ENCODE data around the gene SIKE1.
"Not testable (repeated sequence)": the region's sequence is repeated elsewhere in the genome, so short reads cannot be mapped to it uniquely, and the experiment has no call there.

Gene SIKE1

GRCh38 chr1:114779722-114780121 lies 763 bp downstream of the SIKE1 start:
- no peak overlapping the region for H3K27ac ChIP-seq (ENCODE audit: low read length)
- H3K36me3 ChIP-seq (ENCODE audit: control insufficient read depth, low read depth, low read length): peaks cover 25% of the 10 kb centered on the region
- no peaks in the 10 kb centered on the region for H3K9me3 ChIP-seq (ENCODE audit: control insufficient read depth, low read depth, low read length)
- H3K27me3 ChIP-seq (ENCODE audit: control insufficient read depth, insufficient read depth, low read length): peaks cover 23% of the 10 kb centered on the region
- peak overlapping the region; percentile 87 for H3K4me3 ChIP-seq (ENCODE audit: low read length)
- H3K9ac ChIP-seq (ENCODE audit: low read length): peak overlapping the region; percentile 72
- no peaks in the 10 kb centered on the region for H3K4me1 ChIP-seq (ENCODE audit: control insufficient read depth, low read depth, low read length)

GRCh38 chr1:114776726-114777125 lies 3.8 kb downstream of the SIKE1 start:
- H3K27me3 ChIP-seq (ENCODE audit: control insufficient read depth, insufficient read depth, low read length); H3K27ac ChIP-seq (ENCODE audit: low read length); H3K9ac ChIP-seq (ENCODE audit: low read length); H3K4me3 ChIP-seq (ENCODE audit: low read length); H3K9me3 ChIP-seq (ENCODE audit: control insufficient read depth, low read depth, low read length); H3K4me1 ChIP-seq (ENCODE audit: control insufficient read depth, low read depth, low read length): not testable (repeated sequence)
- H3K36me3 ChIP-seq (ENCODE audit: control insufficient read depth, low read depth, low read length): peaks cover 44% of the 10 kb centered on the region

- no peak overlapping the region for H3K4me3 ChIP-seq (ENCODE audit: low read length)
- peaks cover 25% of the 10 kb centered on the region for H3K36me3 ChIP-seq (ENCODE audit: control insufficient read depth, low read depth, low read length)
- no peak overlapping the region for H3K27ac ChIP-seq (ENCODE audit: low read length)
- H3K9ac ChIP-seq (ENCODE audit: low read length): no peak overlapping the region
- H3K27me3 ChIP-seq (ENCODE audit: control insufficient read depth, insufficient read depth, low read length): no peaks in the 10 kb centered on the region
- H3K9me3 ChIP-seq (ENCODE audit: control insufficient read depth, low read depth, low read length): no peaks in the 10 kb centered on the region
- no peaks in the 10 kb centered on the region for H3K4me1 ChIP-seq (ENCODE audit: control insufficient read depth, low read depth, low read length)
Measured at GRCh38 chr1:114771992-114772391, 8.5 kb downstream of the SIKE1 start.

GRCh38 chr1:114770989-114771388 lies 9.5 kb downstream of the SIKE1 start:
- no peaks in the 10 kb centered on the region for H3K27me3 ChIP-seq (ENCODE audit: control insufficient read depth, insufficient read depth, low read length)
- H3K36me3 ChIP-seq (ENCODE audit: control insufficient read depth, low read depth, low read length): peaks cover 23% of the 10 kb centered on the region
- no peak overlapping the region for H3K4me3 ChIP-seq (ENCODE audit: low read length)
- H3K4me1 ChIP-seq (ENCODE audit: control insufficient read depth, low read depth, low read length): no peaks in the 10 kb centered on the region
- H3K9ac ChIP-seq (ENCODE audit: low read length): no peak overlapping the region
- H3K9me3 ChIP-seq (ENCODE audit: control insufficient read depth, low read depth, low read length): no peaks in the 10 kb centered on the region
- no peak overlapping the region for H3K27ac ChIP-seq (ENCODE audit: low read length)

- Histone ChIP-seq H3K4me3 (ENCODE audit: low read length) (no peak overlapping the region), H3K27me3 (ENCODE audit: control insufficient read depth, insufficient read depth, low read length) (no peaks in the 10 kb centered on the region), H3K36me3 (ENCODE audit: control insufficient read depth, low read depth, low read length) (no peaks in the 10 kb centered on the region), H3K27ac (ENCODE audit: low read length) (no peak overlapping the region), H3K9ac (ENCODE audit: low read length) (no peak overlapping the region), H3K9me3 (ENCODE audit: control insufficient read depth, low read depth, low read length) (no peaks in the 10 kb centered on the region), H3K4me1 (ENCODE audit: control insufficient read depth, low read depth, low read length) (no peaks in the 10 kb centered on the region)
Measured at GRCh38 chr1:114764689-114765088, 15.8 kb downstream of the SIKE1 start.

GRCh38 chr1:114758256-114758832 lies 22.1 kb downstream of the SIKE1 start:
- Histone ChIP-seq H3K4me1 (ENCODE audit: control insufficient read depth, low read depth, low read length) (peaks cover 28% of the 10 kb centered on the region), H3K27me3 (ENCODE audit: control insufficient read depth, insufficient read depth, low read length) (no peaks in the 10 kb centered on the region), H3K27ac (ENCODE audit: low read length) (peak overlapping the region; percentile 44), H3K9ac (ENCODE audit: low read length) (peak overlapping the region; percentile 100), H3K4me3 (ENCODE audit: low read length) (peak overlapping the region; percentile 100), H3K36me3 (ENCODE audit: control insufficient read depth, low read depth, low read length) (peaks cover 19% of the 10 kb centered on the region), H3K9me3 (ENCODE audit: control insufficient read depth, low read depth, low read length) (no peaks in the 10 kb centered on the region)

- no peaks in the 10 kb centered on the region for H3K9me3 ChIP-seq (ENCODE audit: control insufficient read depth, low read depth, low read length)
- peak within 1 kb of the TSS; percentile 100 for H3K9ac ChIP-seq (ENCODE audit: low read length)
- no peaks in the 10 kb centered on the region for H3K27me3 ChIP-seq (ENCODE audit: control insufficient read depth, insufficient read depth, low read length)
- peaks cover 31% of the 10 kb centered on the region for H3K4me1 ChIP-seq (ENCODE audit: control insufficient read depth, low read depth, low read length)
- peaks cover 19% of the 10 kb centered on the region for H3K36me3 ChIP-seq (ENCODE audit: control insufficient read depth, low read depth, low read length)
- H3K27ac ChIP-seq (ENCODE audit: low read length): peak within 1 kb of the TSS; percentile 100
- H3K4me3 ChIP-seq (ENCODE audit: low read length): peak within 1 kb of the TSS; percentile 100
Measured at GRCh38 chr1:114757455-114758255, 22.8 kb downstream of the SIKE1 start, which contains the start of gene CSDE1. Gene CSDE1 (minus strand): TSS chr1:114757984. CDS start chr1:114739890, 18,094 bp downstream.

- peak overlapping the region; percentile 100 for H3K4me3 ChIP-seq (ENCODE audit: low read length)
- peaks cover 31% of the 10 kb centered on the region for H3K4me1 ChIP-seq (ENCODE audit: control insufficient read depth, low read depth, low read length)
- peaks cover 19% of the 10 kb centered on the region for H3K36me3 ChIP-seq (ENCODE audit: control insufficient read depth, low read depth, low read length)
- peak overlapping the region; percentile 100 for H3K9ac ChIP-seq (ENCODE audit: low read length)
- no peaks in the 10 kb centered on the region for H3K27me3 ChIP-seq (ENCODE audit: control insufficient read depth, insufficient read depth, low read length)
- no peaks in the 10 kb centered on the region for H3K9me3 ChIP-seq (ENCODE audit: control insufficient read depth, low read depth, low read length)
- peak overlapping the region; percentile 100 for H3K27ac ChIP-seq (ENCODE audit: low read length)
Measured at GRCh38 chr1:114756949-114757454, 23.5 kb downstream of the SIKE1 start.

GRCh38 chr1:114756009-114756892 lies 24.2 kb downstream of the SIKE1 start:
- no peaks in the 10 kb centered on the region for H3K9me3 ChIP-seq (ENCODE audit: control insufficient read depth, low read depth, low read length)
- peak overlapping the region; percentile 100 for H3K27ac ChIP-seq (ENCODE audit: low read length)
- H3K36me3 ChIP-seq (ENCODE audit: control insufficient read depth, low read depth, low read length): peaks cover 19% of the 10 kb centered on the region
- H3K4me1 ChIP-seq (ENCODE audit: control insufficient read depth, low read depth, low read length): peaks cover 31% of the 10 kb centered on the region
- H3K4me3 ChIP-seq (ENCODE audit: low read length): peak overlapping the region; percentile 100
- peak overlapping the region; percentile 100 for H3K9ac ChIP-seq (ENCODE audit: low read length)
- H3K27me3 ChIP-seq (ENCODE audit: control insufficient read depth, insufficient read depth, low read length): no peaks in the 10 kb centered on the region

GRCh38 chr1:114755006-114755931 lies 25.2 kb downstream of the SIKE1 start:
- no peaks in the 10 kb centered on the region for H3K9me3 ChIP-seq (ENCODE audit: control insufficient read depth, low read depth, low read length)
- peaks cover 26% of the 10 kb centered on the region for H3K36me3 ChIP-seq (ENCODE audit: control insufficient read depth, low read depth, low read length)
- H3K27me3 ChIP-seq (ENCODE audit: control insufficient read depth, insufficient read depth, low read length): no peaks in the 10 kb centered on the region
- H3K27ac ChIP-seq (ENCODE audit: low read length): no peak overlapping the region
- peak overlapping the region; percentile 100 for H3K4me3 ChIP-seq (ENCODE audit: low read length)
- H3K9ac ChIP-seq (ENCODE audit: low read length): peak overlapping the region; percentile 100
- peaks cover 31% of the 10 kb centered on the region for H3K4me1 ChIP-seq (ENCODE audit: control insufficient read depth, low read depth, low read length)
